DMS 273 (cell line): ENCODE data around the gene XYLT1.
"Not testable (repeated sequence)": the region's sequence is repeated elsewhere in the genome, so short reads cannot be mapped to it uniquely, and the experiment has no call there.

ENCODE experiments used
- DNase-seq: peaks from one replicate; lab custom pipeline; 2025; ENCODE audit not compliant: unreplicated experiment; lab: John Stamatoyannopoulos, UW

Gene XYLT1

DNA sequence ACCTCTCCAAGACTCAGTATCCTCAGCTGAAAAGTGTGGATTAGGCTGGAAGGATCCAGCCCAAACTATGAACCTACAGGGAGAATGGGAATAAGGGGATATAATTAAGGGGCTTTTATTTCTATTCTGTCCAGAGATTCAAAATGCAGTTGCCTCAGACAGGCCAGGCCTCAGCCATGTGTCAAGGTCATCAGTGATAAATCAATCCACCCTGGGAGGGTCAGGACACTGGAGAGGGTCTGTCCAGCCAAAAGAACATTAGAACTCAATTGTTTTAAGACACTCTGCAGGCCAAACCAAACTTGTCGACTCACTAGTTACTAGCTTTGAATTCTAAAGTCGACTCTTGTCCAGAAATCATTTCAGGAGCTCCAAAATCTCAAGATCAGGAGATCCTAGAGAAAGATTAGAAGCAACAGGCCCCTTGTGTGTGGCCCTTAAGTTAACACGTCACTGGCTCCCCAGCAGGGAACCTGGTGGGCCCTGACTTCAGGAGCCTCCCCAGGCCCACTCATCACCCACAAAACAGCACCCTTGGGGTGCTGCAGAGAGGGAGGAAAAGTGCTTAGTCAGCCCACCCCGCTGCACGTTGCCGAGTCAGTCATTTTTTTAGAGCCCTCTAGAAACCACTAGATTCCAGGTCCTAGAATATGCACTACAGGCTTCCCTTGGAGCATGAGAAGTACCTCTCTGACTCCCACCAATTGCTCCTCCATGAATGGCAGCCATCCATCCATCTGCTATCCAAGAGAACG, 156.8 kb downstream of the XYLT1 start:
- no peak for DNase-seq

- DNase-seq = peak; percentile 45
Observed at GRCh38 chr16:17313085-17313611, 157.6 kb downstream of the XYLT1 start.

DNA sequence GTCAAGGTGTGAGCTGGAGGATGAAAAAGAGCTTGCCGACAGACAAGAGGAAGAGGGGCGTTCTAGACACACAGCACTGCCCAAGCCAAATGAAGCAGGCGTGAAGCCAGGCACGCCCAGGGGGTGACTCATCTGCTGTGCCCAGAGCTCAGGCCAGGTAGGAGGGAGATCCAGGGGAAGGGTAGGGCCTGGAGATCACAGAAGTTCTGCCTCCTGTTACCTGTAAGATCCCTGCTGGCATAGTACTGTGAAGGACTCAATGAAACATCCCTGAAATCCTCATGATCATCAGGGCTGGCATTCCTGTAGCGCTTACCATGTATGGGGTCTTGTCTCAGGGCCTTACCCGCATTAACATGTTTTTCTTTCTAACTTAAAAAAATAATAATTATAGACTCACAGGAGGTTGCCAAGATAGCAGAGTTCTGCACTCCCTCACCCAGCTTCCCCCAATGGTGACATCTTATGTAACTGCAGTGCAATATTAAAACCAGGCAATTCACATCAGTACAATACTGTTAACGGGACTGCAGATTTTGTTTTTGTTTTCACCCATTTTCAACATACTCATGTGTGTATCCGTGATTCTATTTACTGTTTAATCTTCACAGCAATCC, 158.6 kb downstream of the XYLT1 start:
- no peak for DNase-seq

DNA sequence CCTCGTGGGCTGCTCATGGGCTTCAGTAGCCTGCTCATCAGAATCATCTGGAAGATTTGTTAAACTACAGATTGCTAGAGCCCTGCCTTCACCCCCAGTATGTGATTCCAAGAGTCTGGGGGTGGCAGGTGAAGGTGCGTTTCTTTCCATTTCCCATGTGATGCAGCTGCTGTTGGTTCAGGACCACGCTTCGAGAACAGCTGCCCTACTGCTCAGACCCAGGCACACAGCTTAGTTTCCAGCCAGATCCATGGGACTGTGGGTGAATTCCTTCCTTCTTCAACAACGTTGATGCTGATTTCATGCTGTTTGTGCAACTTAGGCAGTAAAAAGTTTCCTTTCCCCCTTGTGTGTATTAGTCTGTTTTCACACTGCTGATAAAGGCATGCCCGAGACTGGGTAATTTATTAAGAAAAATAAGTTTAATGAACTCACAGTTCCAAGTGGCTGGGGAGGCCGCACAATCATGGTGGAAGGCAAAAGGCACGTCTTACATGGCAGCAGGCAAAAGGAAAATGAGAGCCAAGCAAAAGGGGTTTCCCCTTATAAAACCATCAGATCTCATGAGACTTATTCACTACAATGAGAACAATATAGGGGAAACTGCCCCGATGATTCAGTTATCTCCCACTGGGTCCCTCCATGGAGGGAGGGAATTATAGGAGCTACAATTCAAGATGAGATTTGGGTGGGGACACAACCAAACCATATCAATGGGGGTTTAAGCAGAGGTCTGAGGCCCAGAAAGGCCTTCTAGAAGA, 159.2 kb downstream of the XYLT1 start:
- no peak for DNase-seq

DNA sequence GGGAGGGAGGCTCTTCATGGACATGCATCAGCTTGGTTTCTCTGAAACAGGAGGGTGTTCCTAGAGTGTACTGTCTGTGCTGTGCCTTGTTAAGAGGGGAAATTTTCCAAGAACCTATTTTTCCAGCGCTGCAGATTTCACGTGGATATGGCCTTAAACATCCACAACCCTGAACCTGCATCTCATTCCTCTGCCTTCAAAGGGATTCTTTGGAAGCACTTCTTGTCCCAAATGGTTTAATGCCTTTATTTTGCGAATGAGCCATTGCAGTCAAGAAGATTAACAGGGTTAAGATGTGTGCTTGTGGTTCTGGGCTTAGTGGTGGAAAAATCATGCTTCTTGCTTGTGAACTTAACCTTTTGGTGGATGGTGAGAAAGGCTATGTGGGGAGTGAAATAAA, 161.2 kb downstream of the XYLT1 start:
- no peak for DNase-seq

- DNase-seq = no peak
Observed at GRCh38 chr16:17308186-17308585, 162.6 kb downstream of the XYLT1 start.

GRCh38 chr16:17307504-17307903, 163.3 kb downstream of the XYLT1 start:
- DNase-seq = no peak

DNA sequence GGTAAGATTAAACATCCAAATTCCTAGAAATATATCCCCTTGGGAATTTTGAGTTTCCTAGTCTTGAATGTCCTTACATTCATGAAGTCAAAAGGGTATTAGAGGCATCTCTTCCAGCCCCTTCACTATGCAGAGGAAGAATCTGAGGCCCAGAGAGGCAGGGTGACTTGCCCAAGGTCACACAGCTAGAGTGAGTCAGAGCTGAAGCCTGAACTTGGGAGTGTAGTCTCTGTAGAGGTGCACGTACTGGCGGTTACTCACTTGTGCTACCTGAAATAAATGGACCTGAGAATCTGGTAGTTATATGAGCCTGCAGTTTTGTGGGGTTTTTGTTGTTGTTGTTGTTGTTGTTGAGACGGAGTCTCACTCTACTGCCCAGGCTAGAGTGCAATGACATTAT, 164.0 kb downstream of the XYLT1 start:
- no peak for DNase-seq

GRCh38 chr16:17306211-17306610, 164.5 kb downstream of the XYLT1 start:
- DNase-seq = not testable (repeated sequence)

DNA sequence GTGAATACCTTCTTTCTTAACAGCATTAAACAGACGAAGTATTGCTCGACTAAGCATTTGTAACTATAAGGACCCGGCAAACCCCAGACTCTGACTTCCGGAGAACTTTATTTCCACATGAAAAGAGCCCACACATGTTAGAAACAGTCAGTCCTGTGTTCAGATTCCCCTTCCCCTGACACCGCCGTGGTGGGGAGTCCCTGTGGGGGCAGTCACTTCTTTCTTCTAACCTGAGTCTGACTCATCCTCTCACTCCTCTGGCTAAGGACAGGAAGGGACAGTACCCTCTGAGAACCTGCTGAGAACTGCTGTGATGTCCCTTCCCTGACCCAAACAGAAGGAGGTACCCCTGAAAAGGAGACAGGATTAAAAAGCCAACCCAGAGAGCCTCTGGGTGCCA, 165.1 kb downstream of the XYLT1 start:
- no peak for DNase-seq

- no peak for DNase-seq
Observed at GRCh38 chr16:17304491-17305119, 166.2 kb downstream of the XYLT1 start.

GRCh38 chr16:17304106-17304490, 166.7 kb downstream of the XYLT1 start:
- DNase-seq = no peak

GRCh38 chr16:17303101-17303500, 167.7 kb downstream of the XYLT1 start:
- no peak for DNase-seq

- no peak for DNase-seq
Observed at GRCh38 chr16:17302620-17303019, 168.1 kb downstream of the XYLT1 start.

DNA sequence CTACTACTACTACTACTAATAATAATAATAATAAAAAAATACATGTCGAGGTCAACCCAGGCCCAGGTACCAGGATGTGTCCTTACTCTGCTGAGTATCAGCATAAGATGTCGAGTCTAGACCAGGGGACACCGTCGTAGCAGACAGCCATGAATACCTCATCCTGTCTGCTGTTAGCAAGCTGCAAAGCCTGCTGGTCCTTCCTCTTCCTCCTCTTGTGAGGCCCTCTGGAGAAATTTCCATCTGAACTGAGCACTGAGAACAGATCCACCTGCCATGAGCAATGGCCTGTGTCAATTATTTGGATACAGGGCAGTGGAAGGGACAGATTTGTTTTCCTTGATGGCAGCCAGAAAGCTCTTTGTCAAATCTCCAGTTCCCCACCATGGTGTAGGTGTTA, 168.5 kb downstream of the XYLT1 start:
- no peak for DNase-seq

GRCh38 chr16:17301593-17302135, 169.1 kb downstream of the XYLT1 start:
- peak; percentile 90 for DNase-seq

GRCh38 chr16:17301184-17301583, 169.6 kb downstream of the XYLT1 start:
- DNase-seq = peak; percentile 40

GRCh38 chr16:17299790-17300189, 171.0 kb downstream of the XYLT1 start:
- DNase-seq = no peak

DNA sequence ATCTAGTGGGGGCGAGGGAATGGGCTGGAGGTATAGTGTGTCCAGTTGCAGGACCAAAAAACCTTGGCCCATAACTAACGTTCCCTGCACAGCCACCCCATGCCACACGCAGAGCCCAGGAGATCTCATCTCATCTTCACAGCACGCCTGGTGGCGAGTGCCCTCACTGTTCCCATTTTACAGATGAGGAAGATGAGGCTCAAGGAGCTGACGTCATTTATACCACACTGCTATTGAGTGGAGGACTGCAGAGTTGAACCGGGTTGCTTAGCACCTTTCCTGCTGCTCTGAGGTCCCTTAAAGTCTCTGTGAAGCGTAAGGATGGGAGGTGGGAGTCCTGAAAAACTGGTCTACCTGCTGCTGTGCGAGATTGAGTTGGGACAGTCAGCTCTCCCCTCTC, 172.5 kb downstream of the XYLT1 start:
- no peak for DNase-seq

- peak; percentile 48 for DNase-seq
Observed at GRCh38 chr16:17296431-17296830, 174.3 kb downstream of the XYLT1 start.

GRCh38 chr16:17295948-17296347, 174.8 kb downstream of the XYLT1 start:
- no peak for DNase-seq
